GM18873 (cell line): ENCODE results near the gene SPEF2.
"Not testable (repeated sequence)": the region's sequence is repeated elsewhere in the genome, so short reads cannot be mapped to it uniquely, and the experiment has no call there.

Source experiments
- ATAC-seq: cut with Tn5 transposase; IDR thresholded peaks from one replicate; pipeline ENCODE4 v1.9.1; 2021; ENCODE audit warnings: mild to moderate bottlenecking, moderate library complexity, moderate number of reproducible peaks; ENCODE audit not compliant: unreplicated experiment, low FRiP score

SPEF2 gene

GRCh38 chr5:35849860-35850259 is 232.2 kb downstream of the SPEF2 start:
- ATAC-seq: no peak

- ATAC-seq: no peak
Measured at GRCh38 chr5:35850967-35851680, 233.5 kb downstream of the SPEF2 start.

GRCh38 chr5:35852084-35852734 is 234.5 kb downstream of the SPEF2 start:
- ATAC-seq: no peak

GRCh38 chr5:35852773-35853172 is 235.1 kb downstream of the SPEF2 start:
- ATAC-seq: no peak

- ATAC-seq: no peak
Measured at GRCh38 chr5:35853631-35854030, 236.0 kb downstream of the SPEF2 start.

GRCh38 chr5:35854248-35854647 is 236.6 kb downstream of the SPEF2 start:
- ATAC-seq: no peak

- ATAC-seq: no peak
Measured at GRCh38 chr5:35855187-35855586, 237.5 kb downstream of the SPEF2 start.

GRCh38 chr5:35856186-35856764 is 238.6 kb downstream of the SPEF2 start:
- not testable (repeated sequence) for ATAC-seq

GRCh38 chr5:35856765-35857351 is 239.2 kb downstream of the SPEF2 start, which contains the start of gene IL7R:
TSS of gene IL7R (plus strand) at chr5:35856891. CDS start at chr5:35856978, 87 bp downstream.
- ATAC-seq: no peak

GRCh38 chr5:35857606-35858205 is 240.0 kb downstream of the SPEF2 start:
- ATAC-seq: no peak

- ATAC-seq: no peak
Measured at GRCh38 chr5:35859101-35859661, 241.5 kb downstream of the SPEF2 start.

- no peak for ATAC-seq
Measured at GRCh38 chr5:35860686-35861085, 243.0 kb downstream of the SPEF2 start.

- no peak for ATAC-seq
Measured at GRCh38 chr5:35861718-35862117, 244.1 kb downstream of the SPEF2 start.

- no peak for ATAC-seq
Measured at GRCh38 chr5:35862126-35862525, 244.5 kb downstream of the SPEF2 start.

- no peak for ATAC-seq
Measured at GRCh38 chr5:35863159-35863558, 245.5 kb downstream of the SPEF2 start.
